HepG2 (cell line): ENCODE results near the gene GMPPA. TPM values are rescaled to one million over a fixed set of nuclear protein-coding genes. Genes with fewer than 3 reads are reported as not detected.

ENCODE experiments used
- ARHGAP35 ChIP-seq: sonication (generic); formaldehyde crosslinking; IDR thresholded peaks from 2 replicates; pipeline ENCODE4 v1.9.0; 2022; ENCODE audit warnings: mild to moderate bottlenecking, inconsistent platforms, moderate library complexity, missing genetic modification reagents, borderline replicate concordance
- DNMT1 ChIP-seq: sonication (generic); formaldehyde crosslinking; IDR thresholded peaks from 2 replicates; pipeline ENCODE4 v1.5.1; 2020; ENCODE audit warnings: mild to moderate bottlenecking, missing genetic modification reagents
- KDM5A ChIP-seq: fragments of 200-600 bp; sonication (generic); IDR thresholded peaks from 2 replicates; pipeline ENCODE4 v1.7.0; 2018; ENCODE audit warnings: antibody characterized with exemption, mild to moderate bottlenecking, low read length, borderline replicate concordance
- MEF2D ChIP-seq: sonication (generic); formaldehyde crosslinking; IDR thresholded peaks from 2 replicates; pipeline ENCODE4 v1.5.1; 2020; ENCODE audit warnings: mild to moderate bottlenecking, missing genetic modification reagents
- NAIF1 ChIP-seq: sonication (generic); formaldehyde crosslinking; IDR thresholded peaks from 2 replicates; pipeline ENCODE4 v1.5.0; 2020; ENCODE audit warnings: mild to moderate bottlenecking, missing genetic modification reagents, borderline replicate concordance
- PLRG1 ChIP-seq: fragments of 450-650 bp; conservative IDR thresholded peaks from 2 replicates; pipeline ENCODE4 v1.6.1; 2016
- RNF2 ChIP-seq: fragments of 450-650 bp; conservative IDR thresholded peaks from 2 replicates; pipeline ENCODE4 v1.6.1; 2016; ENCODE audit warnings: low read depth
- SATB2 ChIP-seq: sonication (generic); formaldehyde crosslinking; IDR thresholded peaks from 2 replicates; pipeline ENCODE4 v1.5.0; 2020; ENCODE audit warnings: missing genetic modification reagents
- TAF1 ChIP-seq: sonication (generic); formaldehyde crosslinking; IDR thresholded peaks from 2 replicates; pipeline ENCODE4 v1.4.0; 2020; ENCODE audit warnings: missing genetic modification reagents
- ZBTB20 ChIP-seq: sonication (generic); formaldehyde crosslinking; IDR thresholded peaks from 2 replicates; pipeline ENCODE4 v1.8.1; 2023; ENCODE audit warnings: missing genetic modification reagents, low read depth, mild to moderate bottlenecking, borderline replicate concordance
- ZKSCAN1 ChIP-seq: fragments of 150-350 bp; IDR thresholded peaks from 2 replicates; pipeline ENCODE4 v1.6.1; 2014; ENCODE audit warnings: low read length
- ZNF484 ChIP-seq: sonication (generic); formaldehyde crosslinking; IDR thresholded peaks from 2 replicates; pipeline ENCODE4 v1.5.1; 2020; ENCODE audit warnings: mild to moderate bottlenecking, low read depth, missing genetic modification reagents, borderline replicate concordance
- ZNF773 ChIP-seq: sonication (generic); formaldehyde crosslinking; IDR thresholded peaks from 2 replicates; pipeline ENCODE4 v1.4.0; 2020; ENCODE audit warnings: missing genetic modification reagents, borderline replicate concordance
- ZSCAN25 ChIP-seq: sonication (generic); formaldehyde crosslinking; IDR thresholded peaks from 2 replicates; pipeline ENCODE4 v1.8.0; 2022; ENCODE audit warnings: mild to moderate bottlenecking, missing genetic modification reagents
- polyA plus RNA-seq, 8 experiments: library from polyadenylated mRNA; depleted of rRNA in 3 of 8; stranded (reverse) in 7 of 8; unstranded in 1 of 8; fragments of >200 nt; fragmentation: Illumina TruSeq in 4 of 8; extraction: Trizol in 4 of 8; gene quantifications; 2 replicates each; pipeline versions ENCODE4 v1.2.1 to v1.2.3, GENCODE V29; 2011 to 2016; ENCODE audit warnings: low read depth in 4 of 8, missing spikeins in 1 of 8, mixed read lengths in 1 of 8; ENCODE audit not compliant: insufficient read depth in 1 of 8
- total RNA-seq, 5 experiments: library from RNA; depleted of rRNA; stranded (reverse); fragments of >200 nt; fragmentation: Illumina TruSeq; extraction: Trizol; gene quantifications; 2 replicates each; pipeline ENCODE4 v1.2.3, GENCODE V29; 2016; ENCODE audit warnings: low read depth in 1 of 5
- TF ChIP-seq, protein P1 (sequence below): sonication (generic); formaldehyde crosslinking; IDR thresholded peaks from 2 replicates; pipeline ENCODE4 v1.5.0; 2020; ENCODE audit warnings: missing genetic modification reagents
- TF ChIP-seq, protein P2 (sequence below): sonication (generic); formaldehyde crosslinking; IDR thresholded peaks from 2 replicates; pipeline ENCODE4 v1.9.0; 2021; ENCODE audit warnings: missing genetic modification reagents, borderline replicate concordance
- TF ChIP-seq, protein P3 (sequence below): IDR thresholded peaks from 2 replicates; pipeline ENCODE4 v1.6.1; 2016; ENCODE audit warnings: missing genetic modification reagents, missing compliant biosample characterization
- TF ChIP-seq, protein P4 (sequence below): sonication (generic); formaldehyde crosslinking; IDR thresholded peaks from 2 replicates; pipeline ENCODE4 v1.4.0; 2020; ENCODE audit warnings: low read depth, missing genetic modification reagents
- TF ChIP-seq, protein P5 (sequence below): sonication (generic); formaldehyde crosslinking; IDR thresholded peaks from 2 replicates; pipeline ENCODE4 v1.8.0; 2022; ENCODE audit warnings: missing genetic modification reagents, mild to moderate bottlenecking, inconsistent platforms, borderline replicate concordance

GMPPA gene
- total and polyA plus RNA-seq, 2 of the 13 experiments (the other 11 are each of a cell fraction or from before 2014, with no cell fraction given) = 81.1 to 106 TPM

DNA sequence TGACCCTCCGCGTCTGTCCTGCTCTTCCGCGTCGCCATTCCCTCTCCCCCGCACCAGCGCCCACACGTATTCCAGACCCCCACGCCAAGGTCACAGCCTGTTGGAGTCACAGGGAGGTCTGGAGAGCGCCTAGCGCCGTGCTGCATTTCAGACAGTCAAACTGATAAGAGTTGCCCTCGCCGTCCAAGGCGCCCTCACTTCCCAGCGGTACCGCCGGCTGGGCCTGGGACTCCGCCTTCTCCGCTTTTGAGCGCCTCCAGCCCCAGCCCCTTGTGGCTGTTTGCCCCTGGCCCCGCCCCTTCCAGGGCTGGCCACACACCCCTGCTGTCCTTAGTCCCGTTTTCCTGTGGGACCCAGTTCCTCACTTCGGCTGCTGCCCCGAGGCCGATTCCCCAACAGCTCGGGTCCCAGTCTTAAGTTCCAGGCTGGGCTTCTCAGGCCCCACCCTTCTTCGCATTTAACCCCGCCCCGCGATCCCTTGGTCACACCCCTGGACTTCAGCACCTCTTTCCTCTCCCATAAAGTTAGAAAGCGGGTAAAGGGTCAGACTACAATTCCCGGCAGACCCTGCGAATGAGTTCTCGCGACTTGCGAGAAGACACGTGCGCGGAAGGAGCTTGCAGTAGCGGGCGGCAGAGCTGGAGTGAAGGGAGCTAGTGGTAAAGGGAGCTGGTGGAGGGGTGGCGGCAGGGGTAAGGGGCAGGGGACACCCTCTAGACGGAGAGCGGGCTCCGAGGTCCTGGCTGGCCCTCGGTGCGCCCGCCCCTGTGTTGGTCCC is at the start of gene GMPPA (continued):
- TF ChIP-seq, protein P1, sequence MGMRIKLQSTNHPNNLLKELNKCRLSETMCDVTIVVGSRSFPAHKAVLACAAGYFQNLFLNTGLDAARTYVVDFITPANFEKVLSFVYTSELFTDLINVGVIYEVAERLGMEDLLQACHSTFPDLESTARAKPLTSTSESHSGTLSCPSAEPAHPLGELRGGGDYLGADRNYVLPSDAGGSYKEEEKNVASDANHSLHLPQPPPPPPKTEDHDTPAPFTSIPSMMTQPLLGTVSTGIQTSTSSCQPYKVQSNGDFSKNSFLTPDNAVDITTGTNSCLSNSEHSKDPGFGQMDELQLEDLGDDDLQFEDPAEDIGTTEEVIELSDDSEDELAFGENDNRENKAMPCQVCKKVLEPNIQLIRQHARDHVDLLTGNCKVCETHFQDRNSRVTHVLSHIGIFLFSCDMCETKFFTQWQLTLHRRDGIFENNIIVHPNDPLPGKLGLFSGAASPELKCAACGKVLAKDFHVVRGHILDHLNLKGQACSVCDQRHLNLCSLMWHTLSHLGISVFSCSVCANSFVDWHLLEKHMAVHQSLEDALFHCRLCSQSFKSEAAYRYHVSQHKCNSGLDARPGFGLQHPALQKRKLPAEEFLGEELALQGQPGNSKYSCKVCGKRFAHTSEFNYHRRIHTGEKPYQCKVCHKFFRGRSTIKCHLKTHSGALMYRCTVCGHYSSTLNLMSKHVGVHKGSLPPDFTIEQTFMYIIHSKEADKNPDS (CRISPR knock-in tag) = peak; percentile 53; the same call in 1 of the 2 replicates
- TF ChIP-seq MEF2D (CRISPR knock-in tag) (peak; percentile 19), ZNF773 (CRISPR knock-in tag) (no peak), KDM5A (peak; percentile 81; the same call in 1 of the 2 replicates), DNMT1 (CRISPR knock-in tag) (peak; percentile 35; the same call in 1 of the 2 replicates), NAIF1 (CRISPR knock-in tag) (no peak), SATB2 (CRISPR knock-in tag) (no peak), TAF1 (CRISPR knock-in tag) (peak; percentile 67; the same call in 1 of the 2 replicates), ZKSCAN1 (no peak), ZSCAN25 (peak; percentile 81), PLRG1 (no peak), ARHGAP35 (CRISPR knock-in tag) (no peak), RNF2 (0 out of 2 replicates have a peak, but pooled peaks have one; percentile 19), ZBTB20 (CRISPR knock-in tag) (peak; percentile 73; the same call in 1 of the 2 replicates), ZNF484 (CRISPR knock-in tag) (no peak)
- TF ChIP-seq, protein P2, sequence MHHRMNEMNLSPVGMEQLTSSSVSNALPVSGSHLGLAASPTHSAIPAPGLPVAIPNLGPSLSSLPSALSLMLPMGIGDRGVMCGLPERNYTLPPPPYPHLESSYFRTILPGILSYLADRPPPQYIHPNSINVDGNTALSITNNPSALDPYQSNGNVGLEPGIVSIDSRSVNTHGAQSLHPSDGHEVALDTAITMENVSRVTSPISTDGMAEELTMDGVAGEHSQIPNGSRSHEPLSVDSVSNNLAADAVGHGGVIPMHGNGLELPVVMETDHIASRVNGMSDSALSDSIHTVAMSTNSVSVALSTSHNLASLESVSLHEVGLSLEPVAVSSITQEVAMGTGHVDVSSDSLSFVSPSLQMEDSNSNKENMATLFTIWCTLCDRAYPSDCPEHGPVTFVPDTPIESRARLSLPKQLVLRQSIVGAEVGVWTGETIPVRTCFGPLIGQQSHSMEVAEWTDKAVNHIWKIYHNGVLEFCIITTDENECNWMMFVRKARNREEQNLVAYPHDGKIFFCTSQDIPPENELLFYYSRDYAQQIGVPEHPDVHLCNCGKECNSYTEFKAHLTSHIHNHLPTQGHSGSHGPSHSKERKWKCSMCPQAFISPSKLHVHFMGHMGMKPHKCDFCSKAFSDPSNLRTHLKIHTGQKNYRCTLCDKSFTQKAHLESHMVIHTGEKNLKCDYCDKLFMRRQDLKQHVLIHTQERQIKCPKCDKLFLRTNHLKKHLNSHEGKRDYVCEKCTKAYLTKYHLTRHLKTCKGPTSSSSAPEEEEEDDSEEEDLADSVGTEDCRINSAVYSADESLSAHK (CRISPR knock-in tag) = no peak
- TF ChIP-seq, protein P3, sequence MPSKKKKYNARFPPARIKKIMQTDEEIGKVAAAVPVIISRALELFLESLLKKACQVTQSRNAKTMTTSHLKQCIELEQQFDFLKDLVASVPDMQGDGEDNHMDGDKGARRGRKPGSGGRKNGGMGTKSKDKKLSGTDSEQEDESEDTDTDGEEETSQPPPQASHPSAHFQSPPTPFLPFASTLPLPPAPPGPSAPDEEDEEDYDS = peak; percentile 95
- TF ChIP-seq, protein P4, sequence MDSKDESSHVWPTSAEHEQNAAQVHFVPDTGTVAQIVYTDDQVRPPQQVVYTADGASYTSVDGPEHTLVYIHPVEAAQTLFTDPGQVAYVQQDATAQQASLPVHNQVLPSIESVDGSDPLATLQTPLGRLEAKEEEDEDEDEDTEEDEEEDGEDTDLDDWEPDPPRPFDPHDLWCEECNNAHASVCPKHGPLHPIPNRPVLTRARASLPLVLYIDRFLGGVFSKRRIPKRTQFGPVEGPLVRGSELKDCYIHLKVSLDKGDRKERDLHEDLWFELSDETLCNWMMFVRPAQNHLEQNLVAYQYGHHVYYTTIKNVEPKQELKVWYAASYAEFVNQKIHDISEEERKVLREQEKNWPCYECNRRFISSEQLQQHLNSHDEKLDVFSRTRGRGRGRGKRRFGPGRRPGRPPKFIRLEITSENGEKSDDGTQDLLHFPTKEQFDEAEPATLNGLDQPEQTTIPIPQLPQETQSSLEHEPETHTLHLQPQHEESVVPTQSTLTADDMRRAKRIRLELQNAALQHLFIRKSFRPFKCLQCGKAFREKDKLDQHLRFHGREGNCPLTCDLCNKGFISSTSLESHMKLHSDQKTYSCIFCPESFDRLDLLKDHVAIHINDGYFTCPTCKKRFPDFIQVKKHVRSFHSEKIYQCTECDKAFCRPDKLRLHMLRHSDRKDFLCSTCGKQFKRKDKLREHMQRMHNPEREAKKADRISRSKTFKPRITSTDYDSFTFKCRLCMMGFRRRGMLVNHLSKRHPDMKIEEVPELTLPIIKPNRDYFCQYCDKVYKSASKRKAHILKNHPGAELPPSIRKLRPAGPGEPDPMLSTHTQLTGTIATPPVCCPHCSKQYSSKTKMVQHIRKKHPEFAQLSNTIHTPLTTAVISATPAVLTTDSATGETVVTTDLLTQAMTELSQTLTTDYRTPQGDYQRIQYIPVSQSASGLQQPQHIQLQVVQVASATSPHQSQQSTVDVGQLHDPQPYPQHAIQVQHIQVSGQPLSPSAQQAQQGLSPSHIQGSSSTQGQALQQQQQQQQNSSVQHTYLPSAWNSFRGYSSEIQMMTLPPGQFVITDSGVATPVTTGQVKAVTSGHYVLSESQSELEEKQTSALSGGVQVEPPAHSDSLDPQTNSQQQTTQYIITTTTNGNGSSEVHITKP (CRISPR knock-in tag) = peak; percentile 80
- TF ChIP-seq, protein P5, sequence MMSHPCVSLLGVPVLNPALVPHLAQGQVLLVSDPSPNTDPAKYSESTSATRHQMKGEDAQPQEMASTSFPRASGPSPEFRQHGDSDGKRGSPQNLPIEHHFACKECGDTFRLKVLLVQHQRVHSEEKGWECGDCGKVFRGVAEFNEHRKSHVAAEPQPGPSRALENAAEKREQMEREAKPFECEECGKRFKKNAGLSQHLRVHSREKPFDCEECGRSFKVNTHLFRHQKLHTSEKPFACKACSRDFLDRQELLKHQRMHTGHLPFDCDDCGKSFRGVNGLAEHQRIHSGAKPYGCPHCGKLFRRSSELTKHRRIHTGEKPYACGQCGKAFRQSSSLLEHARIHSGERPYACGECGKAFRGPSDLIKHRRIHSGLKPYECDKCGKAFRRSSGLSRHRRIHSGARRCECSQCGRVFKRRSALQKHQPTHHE = peak; percentile 93
